Measurements from ENCODE around the gene LINGO1. TPM values are rescaled to one million over a fixed set of nuclear protein-coding genes. Genes with fewer than 3 reads are reported as not detected.

LINGO1 gene
- total RNA-seq, 1 experiment from 2014 or later: 51.3 TPM

GRCh38 chr15:77599899-77600298 lies 32.8 kb downstream of the LINGO1 start (continued):
- TF ChIP-seq ATF6 (CRISPR knock-in tag; IDR thresholded peaks at IDR 0.05) (no peak), MAX (CRISPR knock-in tag; IDR thresholded peaks at IDR 0.05) (peak; percentile 30; the same call in 1 of the 2 replicates), E2F5 (CRISPR knock-in tag; IDR thresholded peaks at IDR 0.05) (no peak), SOX15 (CRISPR knock-in tag; IDR thresholded peaks at IDR 0.05) (no peak), GTF2I (CRISPR knock-in tag; conservative IDR thresholded peaks at IDR 0.05) (no peak), AFF4 (CRISPR knock-in tag; IDR thresholded peaks at IDR 0.05; ENCODE audit: borderline replicate concordance) (no peak), IRF1 (CRISPR knock-in tag; IDR thresholded peaks at IDR 0.05) (no peak), ELF4 (CRISPR knock-in tag; IDR thresholded peaks at IDR 0.05; ENCODE audit: low read depth) (no peak), TP53 (CRISPR knock-in tag; IDR thresholded peaks at IDR 0.05) (no peak), USF2 (CRISPR knock-in tag; IDR thresholded peaks at IDR 0.05) (peak; percentile 90), MYBL2 (CRISPR knock-in tag; IDR thresholded peaks at IDR 0.05) (peak; percentile 95), CDX4 (CRISPR knock-in tag; IDR thresholded peaks at IDR 0.05; ENCODE audit: borderline replicate concordance) (no peak), CBFB (CRISPR knock-in tag; IDR thresholded peaks at IDR 0.05; ENCODE audit: low read depth) (no peak), IRF2 (CRISPR knock-in tag; IDR thresholded peaks at IDR 0.05; ENCODE audit: borderline replicate concordance, low read depth) (no peak), NFYB (CRISPR knock-in tag; conservative IDR thresholded peaks at IDR 0.05; ENCODE audit: low read depth) (peak; percentile 95), ZNF416 (CRISPR knock-in tag; IDR thresholded peaks at IDR 0.05) (no peak), USF1 (CRISPR knock-in tag; IDR thresholded peaks at IDR 0.05) (peak; percentile 81), GABPB1 (CRISPR knock-in tag; IDR thresholded peaks at IDR 0.05) (no peak), EMX1 (CRISPR knock-in tag; IDR thresholded peaks at IDR 0.05) (no peak), CREB1 (CRISPR knock-in tag; IDR thresholded peaks at IDR 0.05) (no peak), ATF3 (CRISPR knock-in tag; conservative IDR thresholded peaks at IDR 0.05) (no peak), STAT6 (CRISPR knock-in tag; conservative IDR thresholded peaks at IDR 0.05; ENCODE audit: low read depth) (no peak)

Data from WTC11 (cell line).